HL-60 (cell line): Measurements from ENCODE around the gene PCNX4.

Experiments
- POLR2AphosphoS5 ChIP-seq: IDR thresholded peaks from 2 replicates; pipeline ENCODE4 v1.6.1; 2012; ENCODE audit warnings: low read depth
- TF ChIP-seq, protein P1 (sequence below): IDR thresholded peaks from one replicate; pipeline ENCODE4 v1.5.1; 2011; ENCODE audit warnings: low read length, control low read depth, inconsistent platforms; ENCODE audit not compliant: insufficient read depth

DNA sequence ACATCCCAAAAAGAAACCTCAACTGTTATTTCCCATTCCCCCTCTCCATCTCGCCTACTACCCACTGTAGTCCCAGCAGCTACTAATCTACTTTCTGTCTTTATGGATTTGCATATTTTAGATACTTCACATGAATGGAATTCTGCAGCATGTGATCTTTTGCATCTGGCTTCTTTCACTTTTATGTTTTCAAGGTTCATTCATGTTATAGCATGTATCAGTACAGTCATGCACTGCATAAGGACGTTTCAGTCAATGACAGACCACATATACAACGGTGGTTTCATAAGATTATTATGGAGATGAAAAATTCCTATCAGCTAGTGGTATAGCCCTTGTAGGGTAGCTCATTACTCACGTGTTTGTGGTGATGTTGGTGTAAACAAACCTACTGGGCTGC, 24.5 kb downstream of the PCNX4 start:
- TF ChIP-seq, protein P1, sequence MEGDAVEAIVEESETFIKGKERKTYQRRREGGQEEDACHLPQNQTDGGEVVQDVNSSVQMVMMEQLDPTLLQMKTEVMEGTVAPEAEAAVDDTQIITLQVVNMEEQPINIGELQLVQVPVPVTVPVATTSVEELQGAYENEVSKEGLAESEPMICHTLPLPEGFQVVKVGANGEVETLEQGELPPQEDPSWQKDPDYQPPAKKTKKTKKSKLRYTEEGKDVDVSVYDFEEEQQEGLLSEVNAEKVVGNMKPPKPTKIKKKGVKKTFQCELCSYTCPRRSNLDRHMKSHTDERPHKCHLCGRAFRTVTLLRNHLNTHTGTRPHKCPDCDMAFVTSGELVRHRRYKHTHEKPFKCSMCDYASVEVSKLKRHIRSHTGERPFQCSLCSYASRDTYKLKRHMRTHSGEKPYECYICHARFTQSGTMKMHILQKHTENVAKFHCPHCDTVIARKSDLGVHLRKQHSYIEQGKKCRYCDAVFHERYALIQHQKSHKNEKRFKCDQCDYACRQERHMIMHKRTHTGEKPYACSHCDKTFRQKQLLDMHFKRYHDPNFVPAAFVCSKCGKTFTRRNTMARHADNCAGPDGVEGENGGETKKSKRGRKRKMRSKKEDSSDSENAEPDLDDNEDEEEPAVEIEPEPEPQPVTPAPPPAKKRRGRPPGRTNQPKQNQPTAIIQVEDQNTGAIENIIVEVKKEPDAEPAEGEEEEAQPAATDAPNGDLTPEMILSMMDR, result no peak
- TF ChIP-seq POLR2AphosphoS5, result no peak
